ENCODE results near the gene HEG1. TPM values are rescaled to one million over a fixed set of nuclear protein-coding genes. Genes with fewer than 3 reads are reported as not detected.

Gene HEG1
- total RNA-seq, 4 donors from 2014 or later, result 13.9 to 30.8 (median 26.5) TPM

DNA sequence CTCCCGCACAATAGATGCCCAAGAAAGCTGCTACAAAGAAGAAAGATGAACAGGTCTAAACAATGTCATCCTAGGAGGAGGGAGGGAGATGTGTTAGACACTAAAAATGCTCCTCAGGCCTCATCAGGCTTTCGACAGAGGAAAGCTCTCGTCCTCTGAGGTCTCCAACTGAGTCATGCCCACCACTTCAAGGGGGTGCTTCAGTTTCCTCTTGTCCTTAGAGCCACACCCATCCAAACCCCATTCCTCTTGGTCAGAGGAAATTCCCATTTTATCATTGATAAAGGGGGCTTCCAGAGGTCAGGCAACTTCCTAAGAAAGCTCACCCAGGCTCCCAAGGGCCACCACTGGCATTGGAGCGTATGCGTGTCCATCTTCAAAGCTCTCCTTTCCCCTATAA, 50.1 kb downstream of the HEG1 start:
- 88% methylated on average over 5 of the region's 5 CpGs for WGBS
- H3K27me3 ChIP-seq, result no peaks in the 10 kb centered on the region
- H3K36me3 ChIP-seq, result peaks cover 73% of the 10 kb centered on the region
- no peak overlapping the region for H3K27ac ChIP-seq
- TF ChIP-seq CTCF (IDR thresholded peaks at IDR 0.05) (no peak), POLR2A (IDR thresholded peaks at IDR 0.05) (no peak), EP300 (IDR thresholded peaks at IDR 0.05) (no peak), POLR2AphosphoS5 (IDR thresholded peaks at IDR 0.05) (no peak)
- DNase-seq (ENCODE audit: low spot score in 2 of 2), result no peak
- no peak overlapping the region for H3K4me3 ChIP-seq
- no peaks in the 10 kb centered on the region for H3K9me3 ChIP-seq
- peaks cover 13% of the 10 kb centered on the region for H3K4me1 ChIP-seq

- TF ChIP-seq CTCF (IDR thresholded peaks at IDR 0.05) (no peak), EP300 (IDR thresholded peaks at IDR 0.05) (no peak), POLR2A (IDR thresholded peaks at IDR 0.05) (no peak), POLR2AphosphoS5 (IDR thresholded peaks at IDR 0.05) (no peak)
- Histone ChIP-seq H3K9me3 (no peaks in the 10 kb centered on the region), H3K4me1 (peaks cover 15% of the 10 kb centered on the region), H3K27me3 (no peaks in the 10 kb centered on the region), H3K27ac (no peak overlapping the region), H3K4me3 (no peak overlapping the region), H3K36me3 (peaks cover 69% of the 10 kb centered on the region)
- DNase-seq (ENCODE audit: low spot score in 2 of 2), result no peak
- WGBS, result 89% methylated on average over 4 of the region's 4 CpGs
Measured at GRCh38 chr3:125005222-125005621, 50.6 kb downstream of the HEG1 start.

GRCh38 chr3:125003859-125004595, 51.8 kb downstream of the HEG1 start:
- peaks cover 27% of the 10 kb centered on the region for H3K4me1 ChIP-seq

GRCh38 chr3:125003369-125003853, 52.4 kb downstream of the HEG1 start:
- TF ChIP-seq POLR2AphosphoS5 (IDR thresholded peaks at IDR 0.05) (no peak), EP300 (IDR thresholded peaks at IDR 0.05) (no peak), CTCF (IDR thresholded peaks at IDR 0.05) (no peak), POLR2A (IDR thresholded peaks at IDR 0.05) (no peak)
- H3K27me3 ChIP-seq, result no peaks in the 10 kb centered on the region
- no peak overlapping the region for H3K27ac ChIP-seq

More at GRCh38 chr3:125003859-125004595, 51.8 kb downstream of the HEG1 start:
- DNase-seq (ENCODE audit: low spot score in 2 of 2), result no peak
- TF ChIP-seq POLR2A (IDR thresholded peaks at IDR 0.05) (no peak), EP300 (IDR thresholded peaks at IDR 0.05) (no peak)
- 97% methylated on average over 10 of the region's 10 CpGs for WGBS
- H3K27me3 ChIP-seq, result no peaks in the 10 kb centered on the region
- H3K4me3 ChIP-seq, result no peak overlapping the region
- peaks cover 60% of the 10 kb centered on the region for H3K36me3 ChIP-seq
- no peaks in the 10 kb centered on the region for H3K9me3 ChIP-seq
- no peak overlapping the region for H3K27ac ChIP-seq

GRCh38 chr3:125002414-125003368, 53.1 kb downstream of the HEG1 start:
- no peak for DNase-seq (ENCODE audit: low spot score in 2 of 2)
- Histone ChIP-seq H3K27me3 (no peaks in the 10 kb centered on the region), H3K27ac (no peak overlapping the region), H3K36me3 (peaks cover 56% of the 10 kb centered on the region), H3K4me3 (no peak overlapping the region), H3K4me1 (peaks cover 27% of the 10 kb centered on the region), H3K9me3 (no peaks in the 10 kb centered on the region)
- 82% methylated on average over 11 of the region's 11 CpGs for WGBS
- TF ChIP-seq CTCF (IDR thresholded peaks at IDR 0.05) (no peak), POLR2AphosphoS5 (IDR thresholded peaks at IDR 0.05) (no peak), POLR2A (IDR thresholded peaks at IDR 0.05) (no peak), EP300 (IDR thresholded peaks at IDR 0.05) (no peak)

More at GRCh38 chr3:125003369-125003853, 52.4 kb downstream of the HEG1 start:
- Histone ChIP-seq H3K9me3 (no peaks in the 10 kb centered on the region), H3K4me3 (no peak overlapping the region), H3K36me3 (peaks cover 56% of the 10 kb centered on the region), H3K4me1 (peaks cover 27% of the 10 kb centered on the region)
- DNase-seq (ENCODE audit: low spot score in 2 of 2), result no peak
- WGBS, result 70% methylated on average over 7 of the region's 7 CpGs
